Heart left ventricle (tissue), 16 donors: ENCODE data around the gene MESP1. TPM values are rescaled to one million over a fixed set of nuclear protein-coding genes. Genes with fewer than 3 reads are reported as not detected.

Experiments used
- ATAC-seq, 4 donors: fragments of 200-7000 bp; cut with Tn5 transposase; one replicate each; pipeline ENCODE4 v1.9.1; 2020 to 2022; ENCODE audit warnings: moderate library complexity in 4 of 4, mild to moderate bottlenecking in 3 of 4, moderate number of reproducible peaks in 1 of 4
- DNase-seq, 5 donors: peaks; one replicate each; pipeline ENCODE4 v3.0.0-alpha.2; 2020
- H3K27ac ChIP-seq, 12 donors: fragments of 200-600 bp; sonication (generic) in 4 of 12; one replicate each; pipeline versions ENCODE4 v1.5.0 to v1.8.0; 2016 to 2022; ENCODE audit warnings: mild to moderate bottlenecking in 2 of 12
- H3K27me3 ChIP-seq, 9 donors: fragments of 200-600 bp; sonication (generic) in 2 of 9; one replicate each; pipeline versions ENCODE4 v1.5.1 to v1.8.0; 2016 to 2022; ENCODE audit warnings: mild to moderate bottlenecking in 3 of 9
- H3K36me3 ChIP-seq, 9 donors: fragments of 200-600 bp; sonication (generic) in 2 of 9; one replicate each; pipeline versions ENCODE4 v1.5.0 to v1.8.0; 2018 to 2022; ENCODE audit warnings: mild to moderate bottlenecking in 2 of 9
- H3K4me1 ChIP-seq, 12 donors: fragments of 200-600 bp; sonication (generic) in 4 of 12; one replicate each; pipeline versions ENCODE4 v1.5.0 to v1.8.0; 2016 to 2022; ENCODE audit warnings: mild to moderate bottlenecking in 3 of 12
- H3K4me3 ChIP-seq, 12 donors: fragments of 200-600 bp; sonication (generic) in 4 of 12; one replicate each; pipeline versions ENCODE4 v1.5.0 to v1.8.0; 2017 to 2022; ENCODE audit warnings: mild to moderate bottlenecking in 9 of 12, moderate library complexity in 4 of 12
- H3K9me3 ChIP-seq, 12 donors: fragments of 200-600 bp; sonication (generic) in 4 of 12; one replicate each; pipeline versions ENCODE4 v1.5.0 to v1.8.0; 2016 to 2022; ENCODE audit warnings: mild to moderate bottlenecking in 1 of 12
- POLR2A ChIP-seq, 2 donors: fragments of 450-650 bp; IDR thresholded peaks; one replicate each; pipeline ENCODE4 v1.6.1; 2017; ENCODE audit warnings: antibody characterized with exemption in 2 of 2, mild to moderate bottlenecking in 2 of 2, moderate library complexity in 2 of 2
- WGBS, 4 donors: extraction: QIAGEN DNeasy Blood & Tissue Kit in 2 of 4; methylation state at CpG; one replicate each; pipeline versions ENCODE4 v1.1.5 to v1.1.7; 2013 to 2018; 5-methylcytosine and 5-hydroxymethylcytosine counted together
- intact Hi-C, 10 donors: fragments of 100-400 bp; cut with DNase I; formaldehyde crosslinking; loops; one replicate each; pipeline versions ENCODE4 v1.11.1 to v1.14.2; 2022
- polyA plus RNA-seq, 2 donors: library from polyadenylated mRNA; stranded (reverse); fragments of 200-250 nt; gene quantifications; one replicate each; pipeline ENCODE4 v1.2.3, GENCODE V29; 2013
- total RNA-seq, 9 donors: library from RNA; depleted of rRNA in 2 of 9; stranded (reverse); fragments of >200 nt in 2 of 9; fragmentation: NEBNext Ultra II Directional in 3 of 9; extraction: Animal tissue kit (Norgen Biotek cat#: 25700) in 3 of 9; gene quantifications; one replicate each; pipeline versions ENCODE4 v1.1.0 to v1.2.4, GENCODE V29; 2016 to 2023
- TF ChIP-seq, protein P1 (sequence below), 12 donors: fragments of 200-600 bp; sonication (generic) in 4 of 12; IDR thresholded peaks; one replicate each; pipeline versions ENCODE4 v1.5.0 to v1.8.0; 2018 to 2022; ENCODE audit warnings: antibody characterized with exemption in 12 of 12, mild to moderate bottlenecking in 5 of 12
- donor health status: ischemic (EF 13 %, LVEDD 7.1; RV severe dilation, severe dysfunction).
- donor health status: healthy with polysubstance abuse.
- donor health status: DM: no; HTN: yes; CAD: no.
- donor health status: DM: no; HTN: no; CAD: no.
- donor health status: ischemic (EF 25% LVEDD 6.9; RV normal size, moderate dysfunction).
- donor health status: ischemic (EF 25% LVEDD 5.7; RV mildly dilated, moderate dysfunction).
- donor health status: healthy.
- donor health status: DM: yes; HTN: yes; CAD: no.
- donor health status: ischemic (EF 35%, LVEDD 5.7; RV mildly dilated, moderate dysfunction).
- donor health status: nonischemic (EF 11% LVEDD 7.7; RV severe dilation, severe dysfunction).
- donor health status: DM: yes; HTN: yes; CAD: no.
- donor health status: PGD.
- donor health status: ischemic (EF 29% LVEDD 5.4; RV normal size, mild dysfunction).
- donor health status: nonischemic (EF 23%, LVEDD 6.1; RV moderate dilation, normal function).

The MESP1 gene
- total and polyA plus RNA-seq, 11 donors, result 0.43 to 6.9 (median 5.1) TPM

- H3K4me3 ChIP-seq, result no peak overlapping the region
- intact Hi-C loops, result loop anchor here in 1 of 10 donors (5.0 kb wide), 1 partner anchor 42 kb away; no protein-coding TSS in a partner anchor
- H3K36me3 ChIP-seq, result peaks cover 0 to 4% (median 0%) of the 10 kb centered on the region in 9 donors
- H3K4me1 ChIP-seq, result peaks cover 0 to 44% (median 10%) of the 10 kb centered on the region in 12 donors
- WGBS, 4 donors, result 76 to 85% (median 80%) methylated on average over 6 of the region's 6 CpGs
- ATAC-seq (no peak), DNase-seq (no peak)
- no peaks in the 10 kb centered on the region for H3K27me3 ChIP-seq
- TF ChIP-seq, protein P1, sequence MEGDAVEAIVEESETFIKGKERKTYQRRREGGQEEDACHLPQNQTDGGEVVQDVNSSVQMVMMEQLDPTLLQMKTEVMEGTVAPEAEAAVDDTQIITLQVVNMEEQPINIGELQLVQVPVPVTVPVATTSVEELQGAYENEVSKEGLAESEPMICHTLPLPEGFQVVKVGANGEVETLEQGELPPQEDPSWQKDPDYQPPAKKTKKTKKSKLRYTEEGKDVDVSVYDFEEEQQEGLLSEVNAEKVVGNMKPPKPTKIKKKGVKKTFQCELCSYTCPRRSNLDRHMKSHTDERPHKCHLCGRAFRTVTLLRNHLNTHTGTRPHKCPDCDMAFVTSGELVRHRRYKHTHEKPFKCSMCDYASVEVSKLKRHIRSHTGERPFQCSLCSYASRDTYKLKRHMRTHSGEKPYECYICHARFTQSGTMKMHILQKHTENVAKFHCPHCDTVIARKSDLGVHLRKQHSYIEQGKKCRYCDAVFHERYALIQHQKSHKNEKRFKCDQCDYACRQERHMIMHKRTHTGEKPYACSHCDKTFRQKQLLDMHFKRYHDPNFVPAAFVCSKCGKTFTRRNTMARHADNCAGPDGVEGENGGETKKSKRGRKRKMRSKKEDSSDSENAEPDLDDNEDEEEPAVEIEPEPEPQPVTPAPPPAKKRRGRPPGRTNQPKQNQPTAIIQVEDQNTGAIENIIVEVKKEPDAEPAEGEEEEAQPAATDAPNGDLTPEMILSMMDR (IDR thresholded peaks at IDR 0.05), result no peak
- TF ChIP-seq POLR2A (IDR thresholded peaks at IDR 0.05), result no peak
- H3K27ac ChIP-seq, result no peak overlapping the region
- H3K9me3 ChIP-seq, result no peaks in the 10 kb centered on the region
Measured at GRCh38 chr15:89780601-89781000, 29.6 kb upstream of the MESP1 start.

DNA sequence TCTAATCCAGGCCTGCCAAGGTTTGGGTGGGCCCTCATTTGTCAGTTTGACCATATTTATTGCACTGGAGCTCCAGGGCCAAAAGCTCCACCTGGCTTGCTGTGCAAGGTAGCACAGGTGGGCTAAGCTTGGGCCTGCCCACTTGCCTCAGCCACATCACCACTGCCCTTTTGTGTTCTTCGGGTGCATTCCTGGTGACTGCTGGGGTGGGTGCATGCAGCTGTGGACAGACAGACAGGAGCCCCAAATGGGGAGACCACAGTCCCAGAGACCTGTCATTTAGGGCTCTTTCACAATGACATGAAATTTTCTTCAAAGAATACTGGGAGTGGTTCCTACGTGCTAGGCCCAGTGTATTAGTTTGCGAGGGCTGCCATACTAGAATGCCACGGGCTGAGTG is 27.8 kb upstream of the MESP1 start:
- no peaks in the 10 kb centered on the region for H3K9me3 ChIP-seq

GRCh38 chr15:89777782-89778380 is 26.8 kb upstream of the MESP1 start:
- intact Hi-C loops, result loop anchor here in 2 of 10 donors (10.0 kb wide), 1 partner anchor 47 kb away; no protein-coding TSS in a partner anchor
- 81 to 85% (median 84%) methylated on average over 8 to 10 of the region's 10 CpGs for whole genome bisulfite sequencing, 4 donors
- no peak overlapping the region for H3K27ac ChIP-seq

More for the DNA sequence above, 27.8 kb upstream of the MESP1 start:
- intact Hi-C loops, result loop anchor here in 2 of 10 donors (10.0 kb wide), 1 partner anchor 46 kb away; no protein-coding TSS in a partner anchor
- TF ChIP-seq, protein P1 (IDR thresholded peaks at IDR 0.05), result no peak
- TF ChIP-seq POLR2A (IDR thresholded peaks at IDR 0.05), result no peak
- no peak for ATAC-seq
- WGBS, 4 donors, result 76 to 100% (median 96%) methylated on average over 4 of the region's 4 CpGs
- H3K27ac ChIP-seq, result no peak overlapping the region
- H3K4me1 ChIP-seq, result peaks cover 0 to 44% (median 10%) of the 10 kb centered on the region in 12 donors
- no peak for DNase-seq
- no peak overlapping the region for H3K4me3 ChIP-seq
- no peaks in the 10 kb centered on the region for H3K36me3 ChIP-seq
- H3K27me3 ChIP-seq, result no peaks in the 10 kb centered on the region

More at GRCh38 chr15:89777782-89778380, 26.8 kb upstream of the MESP1 start:
- Histone ChIP-seq H3K36me3 (no peaks in the 10 kb centered on the region), H3K9me3 (no peaks in the 10 kb centered on the region), H3K4me3 (no peak overlapping the region), H3K27me3 (no peaks in the 10 kb centered on the region), H3K4me1 (peaks cover 0 to 44% (median 10%) of the 10 kb centered on the region in 12 donors)
- ATAC-seq (no peak), DNase-seq (no peak)
- TF ChIP-seq, protein P1 (IDR thresholded peaks at IDR 0.05), result no peak
- no peak for TF ChIP-seq POLR2A (IDR thresholded peaks at IDR 0.05)
